CD4-positive, alpha-beta T cell treated with Interleukin-6 at 100 ng/mL for 8 hours (primary cell): ENCODE data around the gene MRPL30.
"Not testable (repeated sequence)": the region's sequence is repeated elsewhere in the genome, so short reads cannot be mapped to it uniquely, and the experiment has no call there.

Experiments used
- DNase-seq: peaks from one replicate; pipeline ENCODE4 v3.0.0-alpha.2; 2020; ENCODE audit warnings: mixed read lengths, low spot score

MRPL30 gene

DNA sequence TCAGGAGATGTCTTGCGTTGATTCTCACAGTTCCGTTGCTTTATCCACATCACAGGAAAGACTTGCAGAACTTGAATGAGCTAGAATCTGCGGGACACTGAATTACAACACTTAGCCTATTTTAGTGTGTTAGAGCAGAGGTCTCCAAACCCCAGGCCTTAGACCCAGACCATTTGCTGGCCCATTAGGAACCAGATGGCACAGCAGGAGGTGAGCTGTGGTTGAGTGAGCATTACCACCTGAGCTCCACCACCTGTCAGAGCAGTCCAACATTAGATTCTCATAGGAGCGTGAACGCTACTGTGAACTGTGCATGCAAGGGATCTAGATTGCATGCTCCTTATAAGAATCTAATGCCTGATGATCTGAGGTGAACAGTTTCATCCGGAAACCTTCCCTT lies 3.8 kb downstream of the MRPL30 start:
- DNase-seq, result no peak

DNA sequence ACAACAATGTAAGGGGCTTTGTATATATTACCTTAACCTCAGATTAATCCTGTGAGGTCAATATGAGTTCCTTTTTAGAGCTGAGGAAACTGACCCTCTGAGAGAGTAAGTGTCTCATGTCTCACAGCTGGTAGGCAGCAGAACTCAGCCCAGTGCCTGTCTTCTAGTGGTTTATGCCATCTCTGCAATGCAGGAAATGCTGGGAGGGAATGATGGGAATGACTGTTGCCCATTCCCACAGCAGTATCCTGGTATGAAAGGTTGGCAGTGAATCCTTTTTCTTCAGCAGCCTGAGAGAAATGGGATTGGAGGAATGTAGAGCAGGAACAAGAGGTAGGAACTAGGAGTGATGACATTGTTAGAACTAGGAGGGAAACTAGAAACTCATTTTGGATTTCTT lies 6.0 kb downstream of the MRPL30 start:
- no peak for DNase-seq

DNA sequence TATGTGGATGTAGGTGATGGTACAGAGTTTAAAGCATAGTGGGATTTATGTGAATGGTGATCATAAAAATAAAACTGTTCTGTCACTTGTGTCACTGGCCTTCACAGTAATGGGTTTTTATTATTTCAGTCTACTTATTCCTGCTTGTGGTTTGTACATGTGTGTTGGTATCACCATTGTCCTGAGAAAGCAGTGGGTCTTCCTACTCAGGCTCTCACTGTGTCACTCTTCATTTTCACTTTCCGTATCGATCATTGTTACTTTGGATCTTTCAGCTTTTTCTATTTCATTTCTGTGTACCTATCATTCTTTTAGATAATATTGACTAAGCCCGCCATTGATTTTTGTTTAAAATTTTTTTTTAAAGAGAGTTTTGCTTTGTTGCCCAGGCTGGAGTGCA lies 7.4 kb downstream of the MRPL30 start:
- DNase-seq, result no peak

DNA sequence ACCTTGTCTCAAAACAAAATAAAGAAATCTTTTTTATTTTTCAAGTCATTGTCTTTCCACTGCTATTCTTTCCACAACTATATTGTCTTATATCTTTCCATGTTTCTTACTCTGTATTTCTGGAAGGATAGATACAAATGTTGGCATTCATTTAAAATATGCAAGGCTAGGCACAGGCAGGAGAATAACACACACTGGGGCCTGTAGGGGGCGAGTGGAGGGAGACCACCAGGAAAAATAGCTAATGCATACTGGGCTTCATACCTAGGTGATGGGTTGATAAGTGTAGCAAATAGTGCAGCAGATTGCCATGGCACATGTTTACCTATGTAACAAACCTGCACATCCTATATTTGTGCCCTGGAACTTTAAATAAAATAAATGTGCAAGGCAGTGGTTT lies 9.6 kb downstream of the MRPL30 start:
- DNase-seq, result no peak

DNA sequence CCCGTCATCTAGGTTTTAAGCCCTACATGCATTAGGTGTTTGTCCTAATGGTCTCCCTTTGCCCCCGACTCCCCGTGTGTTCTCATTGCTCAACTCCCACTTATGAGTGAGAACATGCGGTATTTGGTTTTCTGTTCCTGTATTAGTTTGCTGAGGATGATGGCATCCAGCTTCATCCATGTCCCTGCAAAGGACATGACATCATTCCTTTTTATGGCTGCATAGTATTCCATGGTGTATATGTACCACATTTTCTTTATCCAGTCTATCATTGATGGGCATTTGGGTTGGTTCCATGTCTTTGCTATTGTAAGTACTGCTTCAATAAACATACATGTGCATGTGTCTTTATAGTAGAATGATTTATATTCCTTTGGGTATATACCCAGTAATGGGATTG lies 11.4 kb downstream of the MRPL30 start:
- DNase-seq, result not testable (repeated sequence)

DNA sequence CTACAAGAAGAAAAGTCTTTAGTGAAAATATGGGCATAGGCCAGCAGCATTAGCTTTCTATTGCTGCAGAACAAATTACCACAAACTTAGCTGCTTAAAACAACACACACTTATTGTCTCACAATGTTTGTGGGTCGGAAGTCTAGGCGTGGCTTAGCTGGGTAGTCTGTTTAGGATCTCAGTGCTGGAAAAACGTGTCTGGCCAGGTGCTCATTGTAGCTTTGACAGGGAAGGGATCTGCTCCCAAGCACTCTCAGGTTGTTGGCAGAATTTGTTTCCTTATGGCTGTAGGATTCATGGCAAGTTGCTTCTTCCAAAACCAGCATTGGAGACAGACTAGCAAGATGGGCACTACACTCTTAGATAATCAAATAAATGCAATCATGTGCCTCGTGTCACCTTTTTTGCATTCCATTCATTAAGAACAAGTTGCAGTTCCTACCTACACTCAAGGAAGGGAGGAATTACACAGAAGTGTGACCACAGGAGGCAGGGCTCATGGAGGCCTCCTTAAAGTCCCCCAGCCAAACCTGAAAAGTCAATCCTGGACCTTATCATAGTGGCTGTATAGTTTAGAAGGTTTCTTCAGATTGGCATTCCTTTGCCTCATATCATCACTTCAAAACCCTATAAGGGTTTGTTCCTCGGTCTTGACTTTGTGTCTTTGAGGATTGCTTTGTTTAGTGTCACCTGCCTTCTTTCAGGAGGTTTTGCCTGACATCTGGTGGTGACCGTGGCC lies 17.3 kb downstream of the MRPL30 start:
- DNase-seq, result no peak

DNA sequence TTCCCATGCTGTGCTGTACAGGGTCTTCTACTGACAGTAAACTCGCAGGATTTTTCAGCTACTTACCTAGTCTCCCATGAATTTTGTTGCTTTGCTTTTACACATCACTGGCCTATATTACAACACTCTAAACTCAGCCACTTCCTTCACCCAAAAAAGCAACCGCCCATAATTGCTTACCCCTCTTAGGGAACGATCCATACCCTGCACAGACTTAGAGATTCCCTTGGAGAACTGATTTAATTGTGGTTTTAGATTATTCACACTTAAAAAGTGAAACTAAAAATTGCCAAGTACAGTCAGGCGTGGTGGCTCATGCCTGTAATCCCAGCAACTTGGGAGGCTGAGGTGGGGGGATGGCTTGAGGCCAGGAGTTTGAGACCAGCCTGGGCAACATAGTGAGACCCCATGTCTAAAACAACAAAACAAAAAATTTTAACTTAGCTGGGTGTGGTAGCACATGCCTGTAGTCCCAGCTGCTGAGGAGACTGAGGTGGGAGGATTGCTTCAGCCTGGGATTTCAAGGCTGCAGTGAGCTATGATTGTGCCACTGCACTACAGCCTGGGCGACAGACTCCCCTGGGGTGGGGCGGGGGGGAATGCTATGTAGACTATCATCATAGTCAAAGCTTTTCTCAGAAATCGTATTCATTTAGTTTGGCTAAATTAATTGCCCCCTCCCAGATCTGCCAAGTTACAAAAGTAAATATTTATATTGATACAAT lies 19.3 kb downstream of the MRPL30 start:
- DNase-seq, result no peak

DNA sequence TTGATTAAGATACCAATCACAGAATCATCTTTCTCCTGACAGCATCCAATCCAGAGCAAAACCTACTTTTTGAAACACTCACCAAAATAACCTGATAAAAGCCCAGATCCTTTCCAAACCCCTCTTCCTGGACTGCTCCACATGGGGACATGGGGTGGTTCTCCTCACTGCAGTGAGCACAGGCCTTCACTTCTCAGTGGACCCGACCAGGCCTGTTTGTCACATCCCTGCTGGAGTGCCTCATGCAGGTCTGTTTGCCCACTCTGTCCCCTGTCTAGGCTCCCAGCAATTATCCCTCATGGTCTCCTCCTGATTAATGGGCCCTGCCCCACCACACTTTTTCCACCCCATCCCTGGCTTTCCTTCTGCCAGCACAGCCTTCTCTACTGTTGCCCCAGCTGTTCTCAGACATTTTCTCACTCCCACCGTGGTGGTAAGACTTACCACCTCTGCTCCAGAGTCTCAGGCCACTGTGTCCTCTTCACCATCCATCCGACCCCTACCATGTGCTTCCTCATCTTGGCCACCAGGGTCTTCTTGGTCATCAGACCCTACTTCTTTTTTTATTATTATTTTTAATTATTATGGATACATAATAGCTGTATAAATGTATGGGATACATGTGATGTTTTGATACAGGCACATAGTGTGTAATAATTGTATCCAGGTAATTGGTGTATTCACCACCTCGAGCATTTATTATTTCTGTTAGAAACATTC lies 21.1 kb downstream of the MRPL30 start:
- DNase-seq, result no peak

DNA sequence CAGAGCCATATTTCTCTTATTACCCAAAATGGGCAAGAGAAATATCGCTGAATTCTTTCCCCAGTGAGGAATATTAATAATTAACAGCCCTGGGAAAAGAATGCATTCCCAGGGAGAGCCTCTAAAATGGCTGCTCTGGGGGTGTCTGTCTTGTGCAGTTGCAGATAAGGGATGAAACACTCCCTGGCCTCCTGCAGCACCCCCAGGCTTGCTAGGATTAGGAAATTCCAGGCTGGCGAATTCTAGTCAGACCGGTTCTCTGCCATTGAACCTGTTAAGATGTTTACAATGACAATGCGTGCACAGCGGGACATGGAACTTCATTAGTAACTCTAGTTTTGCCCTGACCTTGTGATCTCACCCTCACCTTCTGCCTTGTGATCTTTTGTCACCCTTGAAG lies 24.5 kb downstream of the MRPL30 start:
- no peak for DNase-seq

DNA sequence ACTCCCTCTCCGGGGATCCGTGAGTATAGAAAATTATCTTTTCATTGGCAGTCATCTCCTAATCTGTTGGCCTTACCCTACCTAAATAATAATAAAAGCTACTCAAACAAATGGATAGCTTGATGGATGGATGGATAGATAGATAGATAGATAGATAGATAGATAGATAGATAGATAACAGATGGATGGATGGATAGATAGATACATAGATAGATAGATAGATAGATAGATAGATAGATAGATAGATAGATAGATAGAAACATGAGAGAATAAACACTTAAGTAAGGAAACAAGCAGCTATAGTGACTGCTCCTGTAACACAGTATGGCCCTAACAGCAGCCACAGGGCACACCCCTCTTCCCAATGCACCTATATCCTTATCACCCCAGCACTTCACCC lies 35.1 kb downstream of the MRPL30 start:
- DNase-seq, result no peak

DNA sequence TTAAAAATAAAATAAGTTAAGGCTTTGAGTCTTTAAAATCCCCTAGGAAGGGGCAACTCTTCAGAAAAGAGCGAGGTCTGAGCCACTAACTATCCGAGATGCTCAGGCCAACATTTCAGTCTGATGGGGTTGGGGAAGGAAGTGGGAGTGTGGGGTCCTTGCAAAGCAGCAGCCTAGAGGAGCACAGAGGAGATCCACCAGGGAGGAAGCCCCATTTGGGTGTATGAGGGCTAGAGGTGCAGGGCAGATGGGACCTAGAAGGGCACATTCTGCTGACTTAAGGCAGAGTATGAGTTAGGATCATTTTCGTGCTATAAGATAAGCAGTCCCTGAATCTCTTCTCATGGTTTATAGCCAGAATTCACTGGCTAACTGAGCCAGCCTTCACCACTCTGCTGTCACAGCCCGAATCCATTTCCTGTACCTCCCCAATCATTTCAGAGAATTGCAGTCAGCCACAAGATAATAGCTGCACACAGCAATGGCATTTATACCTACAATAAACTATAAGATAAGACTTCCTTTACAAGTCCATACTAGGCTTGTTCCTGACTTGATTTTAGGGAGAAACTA lies 37.0 kb downstream of the MRPL30 start:
- no peak for DNase-seq

DNA sequence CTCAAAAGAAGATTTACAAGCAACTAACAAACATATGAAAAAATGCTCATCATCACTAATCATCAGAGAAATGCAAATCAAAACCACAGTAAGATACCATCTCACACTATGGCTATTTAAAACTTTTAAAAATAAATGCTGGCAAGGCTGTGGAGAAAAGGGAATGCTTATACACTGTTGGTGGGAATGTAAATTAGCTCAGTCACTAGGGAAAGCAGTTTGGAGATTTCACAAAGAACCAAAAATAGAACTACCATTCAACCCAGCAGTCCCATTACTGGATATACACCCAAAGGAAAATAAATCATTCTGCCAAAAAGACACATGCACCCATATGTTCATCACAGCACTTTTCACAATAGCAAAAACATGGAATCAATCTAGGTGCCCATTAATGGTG lies 52.2 kb downstream of the MRPL30 start:
- not testable (repeated sequence) for DNase-seq

DNA sequence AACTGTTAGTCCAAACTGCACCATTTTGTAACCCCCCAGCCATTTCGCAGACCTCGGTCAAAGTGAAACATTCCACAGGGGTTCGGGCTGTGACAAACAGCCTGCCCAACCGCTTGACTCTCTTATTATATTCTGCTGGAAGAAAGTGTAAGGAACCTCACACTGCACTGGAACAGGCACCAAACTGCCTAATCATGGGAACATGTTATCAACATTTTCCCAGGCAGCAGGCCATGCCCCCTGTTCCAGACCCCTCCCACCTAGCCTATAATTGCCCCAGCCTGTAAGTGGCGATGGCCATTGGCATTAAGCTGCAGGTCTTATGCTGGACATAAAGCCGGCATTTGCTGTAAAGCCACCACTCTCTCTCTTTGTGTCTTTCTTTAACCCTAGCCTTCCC lies 57.6 kb downstream of the MRPL30 start:
- DNase-seq, result no peak

DNA sequence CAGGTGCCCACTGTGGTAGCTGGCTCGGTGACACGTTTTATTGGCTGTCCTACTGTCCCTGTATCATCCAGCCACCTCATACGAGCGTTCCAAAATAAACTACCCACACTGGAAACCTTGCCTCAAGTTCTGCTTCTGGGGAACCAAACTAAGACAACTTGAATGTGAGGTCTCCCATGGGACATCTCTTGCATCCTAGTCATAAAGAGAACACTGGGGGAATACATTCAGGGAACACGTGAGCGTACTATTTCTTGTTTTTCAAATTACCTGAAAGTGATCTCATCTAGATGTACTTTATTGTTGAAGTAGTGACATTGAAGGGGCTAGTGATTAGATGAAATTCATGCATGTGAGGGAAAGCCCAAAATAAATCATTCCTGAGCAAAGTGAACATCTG lies 59.4 kb downstream of the MRPL30 start:
- DNase-seq, result no peak

DNA sequence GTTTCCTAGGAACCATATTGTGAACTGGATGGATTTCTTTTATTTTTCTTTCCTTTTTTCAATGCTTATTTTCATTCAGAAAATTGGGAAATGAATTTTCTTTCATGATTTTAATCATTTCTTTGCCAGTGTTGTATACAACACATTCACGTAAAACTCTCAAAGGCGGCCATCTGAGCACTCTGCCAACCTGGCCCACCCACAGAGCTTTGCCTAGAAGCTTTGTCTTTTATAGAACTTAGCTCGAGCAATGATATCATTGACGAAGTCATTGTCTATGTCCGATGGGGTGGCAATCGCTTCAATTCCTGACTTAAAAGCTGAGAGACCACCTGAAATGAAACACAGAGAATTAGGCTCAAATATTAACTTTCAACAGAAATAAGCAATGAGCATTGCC lies 61.2 kb downstream of the MRPL30 start:
- DNase-seq, result no peak
